ENCODE results near the gene HCN4. TPM values are rescaled to one million over a fixed set of nuclear protein-coding genes. Genes with fewer than 3 reads are reported as not detected.

Gene HCN4
- total and polyA plus RNA-seq, 2 experiments from 2014 or later, result 2.4 to 10.6 TPM

GRCh38 chr15:73328149-73328820, 40.5 kb downstream of the HCN4 start (continued):
- TF ChIP-seq, protein P1, sequence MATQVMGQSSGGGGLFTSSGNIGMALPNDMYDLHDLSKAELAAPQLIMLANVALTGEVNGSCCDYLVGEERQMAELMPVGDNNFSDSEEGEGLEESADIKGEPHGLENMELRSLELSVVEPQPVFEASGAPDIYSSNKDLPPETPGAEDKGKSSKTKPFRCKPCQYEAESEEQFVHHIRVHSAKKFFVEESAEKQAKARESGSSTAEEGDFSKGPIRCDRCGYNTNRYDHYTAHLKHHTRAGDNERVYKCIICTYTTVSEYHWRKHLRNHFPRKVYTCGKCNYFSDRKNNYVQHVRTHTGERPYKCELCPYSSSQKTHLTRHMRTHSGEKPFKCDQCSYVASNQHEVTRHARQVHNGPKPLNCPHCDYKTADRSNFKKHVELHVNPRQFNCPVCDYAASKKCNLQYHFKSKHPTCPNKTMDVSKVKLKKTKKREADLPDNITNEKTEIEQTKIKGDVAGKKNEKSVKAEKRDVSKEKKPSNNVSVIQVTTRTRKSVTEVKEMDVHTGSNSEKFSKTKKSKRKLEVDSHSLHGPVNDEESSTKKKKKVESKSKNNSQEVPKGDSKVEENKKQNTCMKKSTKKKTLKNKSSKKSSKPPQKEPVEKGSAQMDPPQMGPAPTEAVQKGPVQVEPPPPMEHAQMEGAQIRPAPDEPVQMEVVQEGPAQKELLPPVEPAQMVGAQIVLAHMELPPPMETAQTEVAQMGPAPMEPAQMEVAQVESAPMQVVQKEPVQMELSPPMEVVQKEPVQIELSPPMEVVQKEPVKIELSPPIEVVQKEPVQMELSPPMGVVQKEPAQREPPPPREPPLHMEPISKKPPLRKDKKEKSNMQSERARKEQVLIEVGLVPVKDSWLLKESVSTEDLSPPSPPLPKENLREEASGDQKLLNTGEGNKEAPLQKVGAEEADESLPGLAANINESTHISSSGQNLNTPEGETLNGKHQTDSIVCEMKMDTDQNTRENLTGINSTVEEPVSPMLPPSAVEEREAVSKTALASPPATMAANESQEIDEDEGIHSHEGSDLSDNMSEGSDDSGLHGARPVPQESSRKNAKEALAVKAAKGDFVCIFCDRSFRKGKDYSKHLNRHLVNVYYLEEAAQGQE (IDR thresholded peaks at IDR 0.05; ENCODE audit: unreplicated experiment), result no peak
- TF ChIP-seq POLR2AphosphoS5 (IDR thresholded peaks at IDR 0.05; ENCODE audit: low read depth) (no peak), JUNB (IDR thresholded peaks at IDR 0.05; ENCODE audit: unreplicated experiment) (no peak), ZNF114 (CRISPR knock-in tag; IDR thresholded peaks at IDR 0.05) (no peak), EZH2 (IDR thresholded peaks at IDR 0.05; ENCODE audit: low read depth, unreplicated experiment) (no peak), ZNF331 (CRISPR knock-in tag; IDR thresholded peaks at IDR 0.05; ENCODE audit: low read depth) (no peak), CTCF (conservative IDR thresholded peaks at IDR 0.05; ENCODE audit: low read depth in 2 of 2) (no peak)

- no peak overlapping the region for H2AFZ ChIP-seq
- no peaks in the 10 kb centered on the region; the same call in 2 of the 3 replicates for H3K9me3 Mint-ChIP-seq
- peaks cover 34% of the 10 kb centered on the region for H3K36me3 Mint-ChIP-seq (ENCODE audit: low read depth)
- H3K36me3 ChIP-seq (ENCODE audit: insufficient read depth), result no peaks in the 10 kb centered on the region
- peaks cover 11% of the 10 kb centered on the region for H3K4me1 Mint-ChIP-seq
- no peaks in the 10 kb centered on the region for H3K27me3 ChIP-seq (ENCODE audit: insufficient read depth)
- H3K27ac ChIP-seq (ENCODE audit: low read depth), result no peak overlapping the region
- no peak overlapping the region for H3K4me3 ChIP-seq
- no peaks in the 10 kb centered on the region for H3K79me2 ChIP-seq (replicated peaks; ENCODE audit: insufficient read depth)
- ATAC-seq (no peak), DNase-seq (ENCODE audit: low spot score) (no peak)
- no peak overlapping the region for H3K4me3 Mint-ChIP-seq
- H3K4me2 ChIP-seq, result no peak overlapping the region
- no peak overlapping the region for H3K27ac Mint-ChIP-seq
- no peaks in the 10 kb centered on the region for H3F3A ChIP-seq (replicated peaks; ENCODE audit: low read depth)
- H3K27me3 Mint-ChIP-seq (ENCODE audit: insufficient read depth, low read depth, poor library complexity), result peaks cover 11% of the 10 kb centered on the region
- no peaks in the 10 kb centered on the region for H4K20me1 ChIP-seq (replicated peaks; ENCODE audit: insufficient read depth)
- no peaks in the 10 kb centered on the region for H3K9me2 ChIP-seq (ENCODE audit: insufficient read depth)
- H3K4me1 ChIP-seq (ENCODE audit: insufficient read depth), result peaks cover 2% of the 10 kb centered on the region
- TF ChIP-seq, protein P2, sequence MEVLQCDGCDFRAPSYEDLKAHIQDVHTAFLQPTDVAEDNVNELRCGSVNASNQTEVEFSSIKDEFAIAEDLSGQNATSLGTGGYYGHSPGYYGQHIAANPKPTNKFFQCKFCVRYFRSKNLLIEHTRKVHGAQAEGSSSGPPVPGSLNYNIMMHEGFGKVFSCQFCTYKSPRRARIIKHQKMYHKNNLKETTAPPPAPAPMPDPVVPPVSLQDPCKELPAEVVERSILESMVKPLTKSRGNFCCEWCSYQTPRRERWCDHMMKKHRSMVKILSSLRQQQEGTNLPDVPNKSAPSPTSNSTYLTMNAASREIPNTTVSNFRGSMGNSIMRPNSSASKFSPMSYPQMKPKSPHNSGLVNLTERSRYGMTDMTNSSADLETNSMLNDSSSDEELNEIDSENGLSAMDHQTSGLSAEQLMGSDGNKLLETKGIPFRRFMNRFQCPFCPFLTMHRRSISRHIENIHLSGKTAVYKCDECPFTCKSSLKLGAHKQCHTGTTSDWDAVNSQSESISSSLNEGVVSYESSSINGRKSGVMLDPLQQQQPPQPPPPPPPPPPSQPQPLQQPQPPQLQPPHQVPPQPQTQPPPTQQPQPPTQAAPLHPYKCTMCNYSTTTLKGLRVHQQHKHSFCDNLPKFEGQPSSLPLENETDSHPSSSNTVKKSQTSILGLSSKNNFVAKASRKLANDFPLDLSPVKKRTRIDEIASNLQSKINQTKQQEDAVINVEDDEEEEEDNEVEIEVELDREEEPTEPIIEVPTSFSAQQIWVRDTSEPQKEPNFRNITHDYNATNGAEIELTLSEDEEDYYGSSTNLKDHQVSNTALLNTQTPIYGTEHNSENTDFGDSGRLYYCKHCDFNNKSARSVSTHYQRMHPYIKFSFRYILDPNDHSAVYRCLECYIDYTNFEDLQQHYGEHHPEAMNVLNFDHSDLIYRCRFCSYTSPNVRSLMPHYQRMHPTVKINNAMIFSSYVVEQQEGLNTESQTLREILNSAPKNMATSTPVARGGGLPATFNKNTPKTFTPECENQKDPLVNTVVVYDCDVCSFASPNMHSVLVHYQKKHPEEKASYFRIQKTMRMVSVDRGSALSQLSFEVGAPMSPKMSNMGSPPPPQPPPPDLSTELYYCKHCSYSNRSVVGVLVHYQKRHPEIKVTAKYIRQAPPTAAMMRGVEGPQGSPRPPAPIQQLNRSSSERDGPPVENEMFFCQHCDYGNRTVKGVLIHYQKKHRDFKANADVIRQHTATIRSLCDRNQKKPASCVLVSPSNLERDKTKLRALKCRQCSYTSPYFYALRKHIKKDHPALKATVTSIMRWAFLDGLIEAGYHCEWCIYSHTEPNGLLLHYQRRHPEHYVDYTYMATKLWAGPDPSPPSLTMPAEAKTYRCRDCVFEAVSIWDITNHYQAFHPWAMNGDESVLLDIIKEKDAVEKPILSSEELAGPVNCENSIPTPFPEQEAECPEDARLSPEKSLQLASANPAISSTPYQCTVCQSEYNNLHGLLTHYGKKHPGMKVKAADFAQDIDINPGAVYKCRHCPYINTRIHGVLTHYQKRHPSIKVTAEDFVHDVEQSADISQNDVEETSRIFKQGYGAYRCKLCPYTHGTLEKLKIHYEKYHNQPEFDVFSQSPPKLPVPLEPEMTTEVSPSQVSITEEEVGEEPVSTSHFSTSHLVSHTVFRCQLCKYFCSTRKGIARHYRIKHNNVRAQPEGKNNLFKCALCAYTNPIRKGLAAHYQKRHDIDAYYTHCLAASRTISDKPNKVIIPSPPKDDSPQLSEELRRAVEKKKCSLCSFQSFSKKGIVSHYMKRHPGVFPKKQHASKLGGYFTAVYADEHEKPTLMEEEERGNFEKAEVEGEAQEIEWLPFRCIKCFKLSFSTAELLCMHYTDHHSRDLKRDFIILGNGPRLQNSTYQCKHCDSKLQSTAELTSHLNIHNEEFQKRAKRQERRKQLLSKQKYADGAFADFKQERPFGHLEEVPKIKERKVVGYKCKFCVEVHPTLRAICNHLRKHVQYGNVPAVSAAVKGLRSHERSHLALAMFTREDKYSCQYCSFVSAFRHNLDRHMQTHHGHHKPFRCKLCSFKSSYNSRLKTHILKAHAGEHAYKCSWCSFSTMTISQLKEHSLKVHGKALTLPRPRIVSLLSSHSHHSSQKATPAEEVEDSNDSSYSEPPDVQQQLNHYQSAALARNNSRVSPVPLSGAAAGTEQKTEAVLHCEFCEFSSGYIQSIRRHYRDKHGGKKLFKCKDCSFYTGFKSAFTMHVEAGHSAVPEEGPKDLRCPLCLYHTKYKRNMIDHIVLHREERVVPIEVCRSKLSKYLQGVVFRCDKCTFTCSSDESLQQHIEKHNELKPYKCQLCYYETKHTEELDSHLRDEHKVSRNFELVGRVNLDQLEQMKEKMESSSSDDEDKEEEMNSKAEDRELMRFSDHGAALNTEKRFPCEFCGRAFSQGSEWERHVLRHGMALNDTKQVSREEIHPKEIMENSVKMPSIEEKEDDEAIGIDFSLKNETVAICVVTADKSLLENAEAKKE (CRISPR knock-in tag; IDR thresholded peaks at IDR 0.05), result no peak
- no peak for TF ChIP-seq ETS1 (IDR thresholded peaks at IDR 0.05)
- TF ChIP-seq EZH2phosphoT487 (IDR thresholded peaks at IDR 0.05; ENCODE audit: unreplicated experiment), result no peak
- no peak for TF ChIP-seq STAT1 (IDR thresholded peaks at IDR 0.05; ENCODE audit: unreplicated experiment)
Measured at GRCh38 chr15:73326157-73326556, 42.6 kb downstream of the HCN4 start.

Measured in GM23338 (cell line).